ENCODE results near the gene ZG16B.

ZG16B gene

GRCh38 chr16:2874032-2874911, 44.2 kb downstream of the ZG16B start:
- TF ChIP-seq CTCF (IDR thresholded peaks at IDR 0.05; ENCODE audit: low read depth, low read length) = no peak
- H3K4me3 ChIP-seq (ENCODE audit: low read depth, low read length) = no peak overlapping the region

GRCh38 chr16:2874912-2875362, 44.8 kb downstream of the ZG16B start:
- H3K4me3 ChIP-seq (ENCODE audit: low read depth, low read length) = no peak overlapping the region
- peak; percentile 96 for TF ChIP-seq CTCF (IDR thresholded peaks at IDR 0.05; ENCODE audit: low read depth, low read length)

GRCh38 chr16:2879854-2880508, 49.9 kb downstream of the ZG16B start:
- no peak overlapping the region for H3K4me3 ChIP-seq (ENCODE audit: low read depth, low read length)
- no peak for TF ChIP-seq CTCF (IDR thresholded peaks at IDR 0.05; ENCODE audit: low read depth, low read length)

All from WI38 (cell line).